Adipose tissue (tissue), 3 donors: Measurements from ENCODE around the gene TOMM34. TPM values are rescaled to one million over a fixed set of nuclear protein-coding genes. Genes with fewer than 3 reads are reported as not detected.
A peak's percentile ranks its signal among the peaks of the same experiment; 100 is the strongest.

Source experiments
- H3K27ac ChIP-seq: one replicate; pipeline ENCODE4 v1.5.1; 2013; ENCODE audit warnings: low read depth, low read length
- WGBS, 3 donors: extraction: QIAGEN DNeasy Blood & Tissue Kit; methylation state at CpG; one replicate each; pipeline ENCODE4 v1.1.7; 2013; 5-methylcytosine and 5-hydroxymethylcytosine counted together
- polyA plus RNA-seq, 3 donors: library from polyadenylated mRNA; stranded (reverse); fragments of 200-250 nt; gene quantifications; one replicate each; pipeline ENCODE4 v1.2.3, GENCODE V29; 2013
- donor health status: healthy with polysubstance abuse.
- donor health status: Bipolar disorder and iron deficiency.
- donor health status: healthy.

Gene TOMM34
- polyA plus RNA-seq, 3 donors = 10.0 to 12.4 (median 10.8) TPM

- H3K27ac ChIP-seq = peak within 1 kb of the TSS; percentile 34
- WGBS, 3 donors = 0 to 1% (median 1%) methylated on average over 68 of the region's 68 CpGs
These were observed 6.1 kb upstream of the TOMM34 start, which contains the start of gene STK4 for GRCh38 chr20:44966030-44966961. TSS of gene STK4 (plus strand) at chr20:44966512. CDS start at chr20:44966569, 57 bp downstream.

- WGBS, 3 donors = 29 to 53% (median 41%) methylated on average over 5 of the region's 5 CpGs
- no peak overlapping the region for H3K27ac ChIP-seq
These were observed 5.4 kb upstream of the TOMM34 start for GRCh38 chr20:44965651-44966029.

- no peak overlapping the region for H3K27ac ChIP-seq
- 74 to 86% (median 77%) methylated on average over 4 of the region's 4 CpGs for WGBS, 3 donors
These were observed 3.4 kb upstream of the TOMM34 start for GRCh38 chr20:44963325-44964215.

GRCh38 chr20:44962483-44962882 lies 2.3 kb upstream of the TOMM34 start:
- WGBS, 3 donors = 91 to 97% (median 92%) methylated on average over 3 of the region's 3 CpGs
- H3K27ac ChIP-seq = no peak overlapping the region

DNA sequence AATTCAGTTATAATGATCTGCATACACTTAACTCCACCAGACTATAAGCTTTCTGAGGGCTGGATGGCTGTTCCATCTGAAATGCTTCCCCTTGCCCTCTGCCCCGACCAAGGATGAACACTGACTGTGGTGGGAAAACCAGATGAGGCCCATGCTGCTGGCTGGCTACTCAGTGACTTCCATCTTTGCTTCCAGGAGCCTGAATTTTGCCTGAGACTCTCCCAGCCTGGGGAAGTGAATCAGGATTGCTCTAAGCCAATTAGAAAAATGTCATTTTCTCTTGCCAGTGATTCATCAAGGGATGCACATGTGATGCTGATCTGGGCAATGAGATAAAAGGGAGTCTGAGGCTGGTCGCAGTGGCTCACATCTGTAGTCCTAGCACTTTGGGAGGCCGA lies 1.7 kb upstream of the TOMM34 start:
- WGBS, 3 donors = 77 to 87% (median 80%) methylated on average over 3 of the region's 3 CpGs
- H3K27ac ChIP-seq = no peak overlapping the region

GRCh38 chr20:44961011-44961869 lies 1.0 kb upstream of the TOMM34 start:
- H3K27ac ChIP-seq = no peak overlapping the region
- WGBS, 3 donors = 66 to 71% (median 67%) methylated on average over 4 of the region's 4 CpGs

GRCh38 chr20:44959638-44960102 lies 527 bp downstream of the TOMM34 start:
- H3K27ac ChIP-seq = no peak overlapping the region
- WGBS, 3 donors = 6 to 8% (median 6%) methylated on average over 13 of the region's 13 CpGs

DNA sequence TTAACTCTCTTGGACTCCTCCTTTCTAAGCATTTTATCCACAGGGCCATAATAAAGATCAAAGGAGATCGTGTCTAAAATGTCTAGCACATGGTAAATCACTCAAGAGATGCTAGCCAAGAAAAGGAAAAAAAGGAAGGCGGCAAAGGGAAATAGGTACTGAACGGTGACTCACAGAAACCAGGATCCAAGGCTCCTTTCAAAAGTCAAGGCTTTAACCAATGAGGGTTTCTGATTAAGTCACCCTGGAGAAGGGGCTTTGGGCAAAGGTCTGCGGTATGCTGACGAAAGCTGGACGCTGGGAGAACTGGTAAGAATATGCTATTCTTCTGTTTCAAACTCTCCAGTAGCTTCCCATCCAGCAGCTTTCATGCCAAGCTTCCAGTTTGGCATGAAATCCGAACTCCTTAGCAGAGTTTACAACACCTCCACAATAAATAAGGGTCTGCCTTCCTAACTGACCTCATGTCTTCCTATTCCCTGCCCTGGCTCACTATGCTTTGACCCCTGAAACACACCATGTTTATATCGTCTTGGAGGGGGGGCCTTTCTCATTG lies 1.0 kb downstream of the TOMM34 start:
- WGBS, 3 donors = 29 to 37% (median 31%) methylated on average over 8 of the region's 8 CpGs
- H3K27ac ChIP-seq = no peak overlapping the region

DNA sequence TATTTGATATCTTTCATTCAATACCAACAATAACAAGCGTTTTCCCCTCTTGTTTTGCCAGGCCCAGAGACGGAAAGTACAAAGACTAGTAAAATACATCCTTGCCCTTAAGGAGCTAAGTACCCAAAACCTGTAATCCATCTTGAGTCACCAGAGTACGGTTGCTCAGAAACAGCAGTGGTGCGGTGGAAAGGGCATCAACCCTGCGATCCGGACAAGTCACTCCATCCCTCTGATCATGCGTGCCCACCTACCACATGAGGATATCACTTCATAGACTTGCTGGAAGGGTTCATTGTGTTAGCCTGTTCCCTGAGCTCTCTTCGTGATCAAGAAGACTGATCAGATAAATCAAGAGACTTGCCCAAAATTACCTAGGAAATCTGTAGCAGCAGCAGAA lies 1.9 kb downstream of the TOMM34 start:
- no peak overlapping the region for H3K27ac ChIP-seq
- 93 to 96% (median 96%) methylated on average over 8 of the region's 8 CpGs for WGBS, 3 donors

DNA sequence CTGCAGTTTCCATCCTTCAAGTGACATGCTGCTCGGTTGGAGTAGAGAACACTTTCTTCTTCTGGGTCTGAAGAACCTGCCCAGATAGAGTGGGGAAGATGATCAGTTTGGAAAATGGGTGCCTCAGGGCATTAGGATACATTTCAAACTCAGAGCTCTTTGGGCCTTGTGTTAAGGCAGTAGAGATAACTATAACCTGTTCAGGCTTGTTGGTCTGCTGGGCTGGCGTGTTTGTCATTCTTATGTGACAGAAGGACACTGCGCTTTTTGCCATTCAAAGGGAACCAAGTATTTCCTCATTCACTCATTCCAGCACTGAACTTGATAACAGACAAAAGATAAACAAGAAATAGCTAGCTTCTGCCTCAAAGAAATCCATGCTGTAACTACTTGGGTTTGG lies 3.8 kb downstream of the TOMM34 start:
- 92 to 93% (median 92%) methylated on average over 3 of the region's 3 CpGs for WGBS, 3 donors
- H3K27ac ChIP-seq = no peak overlapping the region

DNA sequence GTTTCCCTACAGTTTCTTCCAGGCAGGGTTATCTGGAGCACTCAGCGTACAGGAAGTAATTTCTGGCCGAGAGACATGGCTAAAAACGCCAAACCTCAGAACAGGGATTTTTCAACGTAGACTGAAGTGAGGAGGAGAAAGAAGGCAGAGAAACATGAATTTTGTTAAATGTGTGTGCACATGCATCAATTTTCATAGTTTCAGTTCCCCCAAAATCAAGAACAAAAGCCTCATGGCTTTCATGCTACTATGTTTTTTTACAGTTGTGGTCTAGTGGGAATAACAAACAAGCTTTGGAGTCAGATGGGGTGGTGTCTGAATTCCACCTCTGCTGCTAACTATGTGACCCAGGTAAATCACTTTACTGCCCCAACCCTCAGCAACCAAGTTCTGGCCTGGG lies 4.9 kb downstream of the TOMM34 start:
- H3K27ac ChIP-seq = no peak overlapping the region
- WGBS, 3 donors = 72 to 89% (median 81%) methylated on average over 4 of the region's 4 CpGs

DNA sequence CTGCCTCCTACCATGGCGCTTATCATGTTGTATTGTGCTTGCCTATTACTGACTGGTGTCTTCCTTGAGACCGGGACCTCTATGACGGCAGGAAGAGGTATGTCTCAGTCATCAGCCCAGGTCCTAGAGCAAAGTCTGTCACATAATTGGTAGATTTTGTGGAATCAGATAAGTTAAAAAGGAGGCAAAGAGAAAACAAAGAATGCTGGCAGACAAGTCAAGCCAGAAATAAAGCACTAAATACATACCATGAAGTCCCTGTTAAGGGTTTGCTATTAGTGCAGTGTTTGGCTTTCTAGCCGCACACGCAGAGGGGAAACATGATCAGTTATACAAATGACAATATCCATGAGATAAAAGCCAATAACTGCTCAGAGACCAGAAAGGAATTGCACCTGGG lies 6.0 kb downstream of the TOMM34 start:
- WGBS, 3 donors = 90 to 97% (median 96%) methylated on average over 5 of the region's 5 CpGs
- no peak overlapping the region for H3K27ac ChIP-seq

GRCh38 chr20:44952731-44953130 lies 7.5 kb downstream of the TOMM34 start:
- WGBS, 3 donors = 78 to 100% (median 86%) methylated on average over 1 of the region's 1 CpG
- H3K27ac ChIP-seq = no peak overlapping the region

- 91 to 97% (median 96%) methylated on average over 1 of the region's 1 CpG for WGBS, 3 donors
- H3K27ac ChIP-seq = no peak overlapping the region
These were observed 9.8 kb downstream of the TOMM34 start for GRCh38 chr20:44950368-44950767.

DNA sequence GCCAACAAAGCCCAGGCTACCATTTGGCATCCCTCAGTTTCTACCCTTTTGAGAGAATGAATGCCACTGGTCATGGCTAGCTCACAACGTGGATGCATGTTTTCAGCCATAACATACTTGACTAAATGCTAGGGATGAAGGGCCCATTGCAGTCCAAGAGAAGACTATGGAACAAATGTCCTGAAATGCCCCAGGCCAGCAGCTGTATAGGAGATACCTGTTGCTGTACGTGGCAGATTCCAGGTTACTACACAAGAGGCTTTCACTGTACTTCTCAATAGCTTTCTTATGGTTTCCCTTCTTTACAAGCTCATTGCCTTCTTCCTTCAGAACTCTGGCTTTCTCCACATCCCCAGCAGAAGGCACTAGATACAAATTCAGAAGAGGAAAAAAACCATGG lies 11.7 kb downstream of the TOMM34 start:
- WGBS, 3 donors = 88 to 92% (median 91%) methylated on average over 2 of the region's 2 CpGs
- no peak overlapping the region for H3K27ac ChIP-seq

GRCh38 chr20:44948107-44948506 lies 12.1 kb downstream of the TOMM34 start:
- H3K27ac ChIP-seq = no peak overlapping the region
- WGBS, 3 donors = 91 to 100% (median 94%) methylated on average over 5 of the region's 5 CpGs

GRCh38 chr20:44946271-44946852 lies 13.8 kb downstream of the TOMM34 start:
- WGBS, 3 donors = 68 to 91% (median 83%) methylated on average over 2 of the region's 2 CpGs
- no peak overlapping the region for H3K27ac ChIP-seq

GRCh38 chr20:44945261-44945660 lies 14.9 kb downstream of the TOMM34 start:
- WGBS, 3 donors = 84 to 91% (median 89%) methylated on average over 6 of the region's 6 CpGs
- H3K27ac ChIP-seq = no peak overlapping the region
